NB4 (cell line): ENCODE data around the gene ANGEL2.

Experiments used
- POLR2A ChIP-seq: IDR thresholded peaks from 2 replicates; pipeline ENCODE4 v1.6.1; 2011; ENCODE audit warnings: mild to moderate bottlenecking; ENCODE audit not compliant: insufficient read length; ENCODE audit errors: extremely low read depth
- TF ChIP-seq, protein P1 (sequence below): IDR thresholded peaks from one replicate; pipeline ENCODE4 v1.5.1; 2012; ENCODE audit warnings: low read depth, low read length

DNA sequence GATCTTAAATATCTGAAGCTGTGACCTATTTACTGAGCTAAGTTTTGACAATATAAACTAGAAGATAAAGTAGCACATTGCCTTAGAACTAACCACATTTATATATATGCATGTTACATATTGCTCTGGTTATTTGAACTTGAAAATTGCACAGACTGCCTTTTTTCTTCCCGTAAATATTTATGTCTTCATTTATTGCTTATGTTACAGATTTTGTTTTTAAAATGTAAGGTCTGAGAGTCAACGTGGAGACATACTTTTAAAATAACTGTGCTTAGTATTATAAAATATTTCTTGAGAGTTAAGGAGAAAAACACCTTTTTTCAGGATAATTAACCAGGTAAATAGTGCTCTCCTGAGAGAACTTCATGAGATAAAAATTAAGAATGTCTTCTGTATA lies 38.5 kb upstream of the ANGEL2 start:
- no peak for TF ChIP-seq POLR2A
- TF ChIP-seq, protein P1, sequence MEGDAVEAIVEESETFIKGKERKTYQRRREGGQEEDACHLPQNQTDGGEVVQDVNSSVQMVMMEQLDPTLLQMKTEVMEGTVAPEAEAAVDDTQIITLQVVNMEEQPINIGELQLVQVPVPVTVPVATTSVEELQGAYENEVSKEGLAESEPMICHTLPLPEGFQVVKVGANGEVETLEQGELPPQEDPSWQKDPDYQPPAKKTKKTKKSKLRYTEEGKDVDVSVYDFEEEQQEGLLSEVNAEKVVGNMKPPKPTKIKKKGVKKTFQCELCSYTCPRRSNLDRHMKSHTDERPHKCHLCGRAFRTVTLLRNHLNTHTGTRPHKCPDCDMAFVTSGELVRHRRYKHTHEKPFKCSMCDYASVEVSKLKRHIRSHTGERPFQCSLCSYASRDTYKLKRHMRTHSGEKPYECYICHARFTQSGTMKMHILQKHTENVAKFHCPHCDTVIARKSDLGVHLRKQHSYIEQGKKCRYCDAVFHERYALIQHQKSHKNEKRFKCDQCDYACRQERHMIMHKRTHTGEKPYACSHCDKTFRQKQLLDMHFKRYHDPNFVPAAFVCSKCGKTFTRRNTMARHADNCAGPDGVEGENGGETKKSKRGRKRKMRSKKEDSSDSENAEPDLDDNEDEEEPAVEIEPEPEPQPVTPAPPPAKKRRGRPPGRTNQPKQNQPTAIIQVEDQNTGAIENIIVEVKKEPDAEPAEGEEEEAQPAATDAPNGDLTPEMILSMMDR, result no peak
